GM21381 (cell line): ENCODE results near the gene URM1.
"Not testable (repeated sequence)": the region's sequence is repeated elsewhere in the genome, so short reads cannot be mapped to it uniquely, and the experiment has no call there.

Source experiments
- ATAC-seq: cut with Tn5 transposase; IDR thresholded peaks from one replicate; pipeline ENCODE4 v1.9.1; 2021; ENCODE audit warnings: mild to moderate bottlenecking, moderate library complexity; ENCODE audit not compliant: unreplicated experiment

The URM1 gene

GRCh38 chr9:128370752-128371629, at the start of gene URM1:
Gene URM1 (plus strand): TSS chr9:128371374. CDS start chr9:128371381, 7 bp downstream.
- peak; percentile 90 for ATAC-seq

GRCh38 chr9:128321879-128322403, 49.2 kb upstream of the URM1 start:
- peak; percentile 11 for ATAC-seq

- peak; percentile 81 for ATAC-seq
Observed at GRCh38 chr9:128322404-128323211, 48.6 kb upstream of the URM1 start, which contains the start of the genes COQ4 and TRUB2. Gene COQ4 (plus strand): TSS chr9:128322839. CDS start chr9:128322859, 20 bp downstream. Gene TRUB2 (minus strand): TSS chr9:128322447. CDS start chr9:128322408, 39 bp downstream.

GRCh38 chr9:128323212-128323730, 47.9 kb upstream of the URM1 start:
- ATAC-seq = no peak

GRCh38 chr9:128323791-128324190, 47.4 kb upstream of the URM1 start:
- ATAC-seq = no peak

- ATAC-seq = no peak
Observed at GRCh38 chr9:128324401-128324800, 46.8 kb upstream of the URM1 start.

GRCh38 chr9:128325629-128326028, 45.5 kb upstream of the URM1 start:
- ATAC-seq = no peak

- ATAC-seq = no peak
Observed at GRCh38 chr9:128333451-128333869, 37.7 kb upstream of the URM1 start.

- ATAC-seq = no peak
Observed at GRCh38 chr9:128335161-128335560, 36.0 kb upstream of the URM1 start.

- ATAC-seq = no peak
Observed at GRCh38 chr9:128335914-128336313, 35.3 kb upstream of the URM1 start.

GRCh38 chr9:128337936-128338335, 33.2 kb upstream of the URM1 start:
- no peak for ATAC-seq

- not testable (repeated sequence) for ATAC-seq
Observed at GRCh38 chr9:128338852-128339614, 32.1 kb upstream of the URM1 start.

GRCh38 chr9:128339761-128340690, 31.1 kb upstream of the URM1 start, which contains the start of gene SLC27A4:
Gene SLC27A4 (plus strand): TSS chr9:128340527. CDS start chr9:128343133, 2,606 bp downstream.
- peak; percentile 86 for ATAC-seq

GRCh38 chr9:128340691-128341434, 30.3 kb upstream of the URM1 start:
- peak; percentile 36 for ATAC-seq

- no peak for ATAC-seq
Observed at GRCh38 chr9:128341435-128341849, 29.7 kb upstream of the URM1 start.

- ATAC-seq = no peak
Observed at GRCh38 chr9:128342971-128343680, 28.0 kb upstream of the URM1 start.

GRCh38 chr9:128343855-128344254, 27.3 kb upstream of the URM1 start:
- no peak for ATAC-seq
